GM12864 (cell line): Measurements from ENCODE around the gene FAR1.

Source experiments
- DNase-seq: peaks from one replicate; pipeline ENCODE4 v3.0.0-alpha.2; 2011; ENCODE audit warnings: low read depth
- H3K4me3 ChIP-seq: 2 replicates; pipeline ENCODE4 v1.5.1; 2011; ENCODE audit warnings: mild to moderate bottlenecking, low read depth, low read length, control low read depth
- CTCF ChIP-seq: IDR thresholded peaks from 2 replicates; pipeline ENCODE4 v1.5.1; 2011; ENCODE audit warnings: low read depth, mild to moderate bottlenecking, moderate library complexity, low read length, control low read depth, inconsistent platforms; ENCODE audit errors: missing control alignments

Gene FAR1

DNA sequence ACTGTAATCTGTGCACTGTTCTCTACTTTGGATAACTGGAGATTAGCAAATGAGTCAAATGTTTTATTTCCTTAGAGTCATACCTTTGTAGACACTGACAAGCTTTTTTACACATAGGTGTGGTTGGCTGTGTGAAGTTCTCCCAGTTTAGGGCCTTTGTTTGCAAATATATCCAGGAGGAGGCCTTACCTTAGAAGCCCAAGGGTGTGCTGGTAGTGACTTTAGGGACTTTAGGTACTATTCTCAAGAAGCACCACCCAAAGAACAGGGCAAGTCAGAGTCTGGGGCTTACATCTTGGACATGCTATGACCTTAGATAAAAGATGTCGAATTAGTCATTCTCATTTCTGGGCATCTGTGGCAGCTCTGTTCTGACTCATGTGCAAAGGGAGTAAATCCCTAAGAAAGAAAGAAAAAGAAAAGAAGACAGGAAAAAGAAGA, 4.8 kb upstream of the FAR1 start:
- no peak for TF ChIP-seq CTCF

GRCh38 chr11:13664351-13664750, 4.1 kb upstream of the FAR1 start:
- TF ChIP-seq CTCF, result no peak
- DNase-seq, result no peak
- no peak overlapping the region for H3K4me3 ChIP-seq

More for the DNA sequence above, 4.8 kb upstream of the FAR1 start:
- DNase-seq, result no peak
- H3K4me3 ChIP-seq, result no peak overlapping the region

DNA sequence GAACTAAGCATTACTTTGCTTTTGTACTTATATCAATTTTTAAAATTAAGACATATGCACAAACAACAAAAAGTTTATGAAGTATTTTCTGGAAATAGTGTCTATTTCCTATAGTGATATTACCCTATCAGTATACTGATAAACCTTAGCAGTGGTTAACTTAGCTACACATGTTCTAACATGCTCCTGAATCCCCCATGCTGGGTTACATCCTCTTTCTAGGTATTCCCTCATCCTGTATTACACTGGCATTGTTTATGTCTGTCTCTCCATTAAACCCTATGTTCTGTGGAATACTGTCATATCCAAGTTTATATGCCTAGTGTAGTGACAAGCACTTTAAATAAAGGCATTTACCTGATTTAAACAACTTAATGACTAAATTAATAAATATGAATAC, 1.8 kb upstream of the FAR1 start:
- H3K4me3 ChIP-seq, result no peak overlapping the region
- TF ChIP-seq CTCF, result no peak
- no peak for DNase-seq

DNA sequence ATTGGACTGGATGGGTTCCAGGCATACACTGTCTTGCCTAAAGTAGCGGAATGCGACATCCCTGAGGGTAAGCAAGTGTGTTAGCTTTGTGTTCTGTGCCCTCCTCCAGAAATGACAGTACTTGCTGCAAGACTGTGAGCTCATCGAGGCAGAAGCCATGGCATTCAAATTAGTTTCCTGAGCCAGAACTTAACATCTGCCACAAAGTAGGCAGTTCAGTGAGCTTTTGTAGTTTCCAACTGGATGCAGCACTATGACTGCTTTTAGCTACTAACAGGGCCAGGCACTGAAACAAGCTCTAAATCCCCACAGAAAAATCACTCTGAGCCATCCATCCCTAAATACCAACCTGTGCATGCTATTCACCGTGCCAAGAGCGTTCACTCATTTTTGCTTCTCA, 1.2 kb upstream of the FAR1 start:
- peak; percentile 33 for DNase-seq
- H3K4me3 ChIP-seq, result peak overlapping the region; percentile 88; the same call in 1 of the 2 replicates
- no peak for TF ChIP-seq CTCF

DNA sequence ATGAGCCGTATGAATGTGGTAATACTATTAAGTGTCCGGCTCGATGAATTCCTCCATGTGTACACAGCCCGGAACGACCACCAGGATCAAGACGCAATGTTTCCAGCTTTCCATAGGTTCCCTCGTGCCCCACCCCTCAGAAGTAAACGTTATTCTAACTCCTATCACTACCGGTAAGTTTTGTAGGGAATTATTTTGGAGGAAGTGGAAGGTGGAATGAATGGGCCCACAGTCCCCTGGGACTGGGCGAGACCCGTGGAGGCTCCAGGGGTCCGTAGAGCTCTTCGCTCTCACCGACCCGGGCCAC, 720 bp upstream of the FAR1 start:
- TF ChIP-seq CTCF, result no peak
- no peak for DNase-seq
- peak overlapping the region; percentile 88 for H3K4me3 ChIP-seq

DNA sequence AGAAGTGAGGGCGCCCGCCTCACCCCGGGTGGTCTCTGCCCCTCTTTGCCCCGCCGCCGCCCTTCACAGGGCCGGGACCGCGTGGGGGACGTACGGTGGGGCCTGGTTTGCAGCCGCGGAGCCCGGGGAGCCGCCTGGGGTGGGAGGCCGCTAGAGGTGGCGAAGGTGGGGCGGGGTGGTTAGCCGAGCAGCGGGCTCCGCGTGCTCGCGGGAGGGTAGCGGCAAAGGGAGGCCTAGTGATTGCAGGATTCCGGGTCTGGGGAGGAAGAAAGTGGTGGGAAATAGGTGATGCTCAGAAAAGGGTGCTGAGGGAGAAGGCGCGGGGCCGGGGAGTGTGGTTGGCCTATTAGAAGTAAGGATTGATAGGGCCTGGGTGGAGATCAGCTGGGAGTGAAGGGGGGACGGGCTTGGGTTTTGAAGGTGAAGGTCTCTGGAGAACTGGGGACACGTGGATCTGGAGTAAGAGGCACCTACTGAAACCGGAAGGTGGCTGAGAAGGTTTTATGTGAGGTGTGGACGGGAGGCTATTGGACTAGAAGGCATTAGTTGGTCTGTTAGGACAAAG, 571 bp downstream of the FAR1 start:
- no peak for TF ChIP-seq CTCF
- peak overlapping the region; percentile 88 for H3K4me3 ChIP-seq
- peak; percentile 44 for DNase-seq
